ENCODE data around the gene ELF5. TPM values are rescaled to one million over a fixed set of nuclear protein-coding genes. Genes with fewer than 3 reads are reported as not detected.

The ELF5 gene
- total RNA-seq (2022; extraction: Qiagen RNA extraction; ENCODE audit: low read depth): not detected in 5 replicates

DNA sequence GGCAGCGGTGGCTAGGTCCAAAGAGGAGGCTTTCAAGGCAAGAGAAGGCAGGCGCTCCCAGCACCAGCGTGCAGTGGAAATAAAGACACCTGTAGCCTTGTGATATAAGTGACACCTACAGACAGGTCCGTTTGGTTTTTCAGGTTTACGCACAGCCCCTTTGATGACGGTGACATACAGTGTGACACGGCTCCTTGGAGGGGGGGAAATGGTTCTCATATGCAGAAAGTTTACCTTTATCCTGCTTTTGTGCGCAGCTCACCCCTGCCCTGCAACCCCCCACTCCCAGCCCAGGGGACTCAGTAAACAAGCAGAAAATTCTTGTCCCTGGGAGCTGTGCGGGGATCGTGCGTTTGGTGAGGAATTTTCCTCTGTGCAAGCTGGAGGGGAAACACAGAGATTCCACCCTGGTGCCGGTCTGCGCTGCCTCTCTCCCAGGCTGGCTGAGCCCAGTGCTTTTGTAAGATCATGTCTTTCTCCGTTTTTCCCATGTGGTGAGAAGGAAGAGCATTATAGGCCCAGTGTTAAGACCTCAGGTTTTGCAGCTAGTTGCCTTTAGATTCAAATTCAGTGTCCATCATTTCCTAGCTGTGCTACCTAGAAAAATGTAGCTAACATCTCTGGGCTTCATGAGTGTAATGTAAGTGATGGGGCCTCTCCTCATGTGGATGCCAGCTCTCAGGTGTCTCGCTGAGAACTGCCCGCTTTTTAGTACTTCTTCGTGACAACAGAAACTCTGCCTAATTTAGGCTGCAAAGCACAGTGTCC lies at the start of gene ELF5:
TSS of gene ELF5 (minus strand) at position 113 of the 768 bp plus-strand sequence. CDS start 8,045 bp downstream, outside the sequence.

DNA sequence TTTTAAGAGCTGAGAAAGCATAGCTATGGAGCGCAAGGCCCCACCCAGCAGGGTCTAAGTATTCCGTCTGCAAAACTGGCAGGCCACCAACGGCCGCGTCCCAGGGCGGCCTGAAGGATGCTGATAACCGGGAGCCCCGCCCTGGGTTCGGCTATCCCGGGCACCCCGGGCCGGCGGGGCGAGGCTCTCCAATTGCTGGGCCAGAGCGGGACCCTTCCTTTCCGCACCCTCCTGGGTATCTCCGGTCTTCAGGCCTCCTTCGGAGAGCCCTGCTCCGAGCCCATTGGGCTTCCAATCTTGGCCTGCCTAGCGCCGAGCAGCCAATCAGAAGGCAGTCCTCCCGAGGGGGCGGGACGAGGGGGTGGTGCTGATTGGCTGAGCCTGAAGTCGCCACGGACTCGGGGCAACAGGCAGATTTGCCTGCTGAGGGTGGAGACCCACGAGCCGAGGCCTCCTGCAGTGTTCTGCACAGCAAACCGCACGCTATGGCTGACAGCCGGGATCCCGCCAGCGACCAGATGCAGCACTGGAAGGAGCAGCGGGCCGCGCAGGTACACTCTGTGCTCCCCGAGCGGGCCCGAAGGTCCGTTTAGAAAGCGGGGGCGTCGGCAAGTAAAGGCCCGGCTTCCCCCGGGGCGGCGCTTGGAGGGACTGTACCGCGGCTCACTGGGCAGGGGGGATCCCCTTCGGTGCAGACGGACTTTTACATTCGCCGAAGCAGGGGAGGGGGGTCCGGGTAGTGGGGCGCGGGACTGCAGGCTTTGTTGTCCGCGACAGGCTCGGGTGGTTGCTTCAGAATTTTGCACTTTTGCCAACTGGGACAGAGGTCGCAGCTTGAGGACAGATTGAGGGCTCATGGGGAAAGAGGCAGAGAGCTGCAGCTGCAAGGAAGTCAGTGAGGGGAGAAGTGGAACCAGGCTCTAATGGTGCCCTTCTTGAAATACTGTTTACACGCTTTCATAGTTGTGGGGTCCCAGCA lies 74.8 kb downstream of the ELF5 start, which contains the start of gene CAT:
TSS of gene CAT (plus strand) at position 406 of the 979 bp plus-strand sequence. CDS start at position 486, 80 bp downstream.

Other genes with a start within 250 kb of the ELF5 start
- 21.7 to 25.7 TPM (median 24.5 TPM) in 5 replicates for gene ABTB2, start 155.8 kb downstream of the ELF5 start, total RNA-seq (2022; extraction: Qiagen RNA extraction; ENCODE audit: low read depth)
- gene CAT, start 74.9 kb downstream of the ELF5 start, total RNA-seq (2022; extraction: Qiagen RNA extraction; ENCODE audit: low read depth): 36.1 to 44.4 TPM (median 40.7 TPM) in 5 replicates
- 0.18 to 1.2 TPM (median 0.59 TPM) in 5 replicates for gene EHF, start 107.3 kb upstream of the ELF5 start, total RNA-seq (2022; extraction: Qiagen RNA extraction; ENCODE audit: low read depth)

Data from A549 treated with DMSO at 1 μM for 4 hours (cell line).